ENCODE results near the gene NKAIN2. TPM values are rescaled to one million over a fixed set of nuclear protein-coding genes. Genes with fewer than 3 reads are reported as not detected.

The NKAIN2 gene
- total and polyA plus RNA-seq, 9 of the 15 experiments (the other 6 are each of a cell fraction or from before 2014, with no cell fraction given): not detected

GRCh38 chr6:124535746-124536145, 732.1 kb downstream of the NKAIN2 start:
- FAIRE-seq (no peak), ATAC-seq (no peak), DNase-seq (ENCODE audit: extremely low read depth in 1 of 4, low spot score in 3 of 4) (no peak)
- no peak overlapping the region for H3K9ac ChIP-seq (ENCODE audit: insufficient read depth in 1 of 2, low read depth in 2 of 2, low read length in 2 of 2)
- no peaks in the 10 kb centered on the region for H3K9me3 ChIP-seq (replicated peaks; ENCODE audit: control insufficient read depth, insufficient read depth, low read depth, low read length)
- WGBS (ENCODE audit: insufficient coverage, low coverage, missing lambda C conversion rate): under 1% methylated on average over 9 of the region's 9 CpGs
- CTCF ChIA-PET (ENCODE audit: low intra/inter-chr PET ratio): no interaction called here
- in situ Hi-C loops (cut with MboI) (no loop called here), intact Hi-C loops (cut with micrococcal nuclease) (no loop called here)
- BruUV-seq (replicated peaks): no TSS peak
- no peak overlapping the region for H2AFZ ChIP-seq (ENCODE audit: low read depth, low read length)
- no peak overlapping the region for H3K4me3 ChIP-seq
- POLR2A ChIA-PET: no interaction called here
- no peaks in the 10 kb centered on the region for H3K4me1 ChIP-seq (replicated peaks in 1 of 2; ENCODE audit: control insufficient read depth in 2 of 2, insufficient read depth in 2 of 2, low read length in 2 of 2)
- no peaks in the 10 kb centered on the region for H4K20me1 ChIP-seq (replicated peaks; ENCODE audit: control insufficient read depth, insufficient read depth, low read length)
- no peak overlapping the region for H3K4me2 ChIP-seq (ENCODE audit: insufficient read depth, low read length)
- TF ChIP-seq CBFA2T3 (IDR thresholded peaks at IDR 0.05): no peak
- no peak for TF ChIP-seq THRB (CRISPR knock-in tag; conservative IDR thresholded peaks at IDR 0.05)
- no peak for TF ChIP-seq MIER1 (IDR thresholded peaks at IDR 0.05; ENCODE audit: low read depth)
- TF ChIP-seq PHF20 (IDR thresholded peaks at IDR 0.05; ENCODE audit: partially characterized antibody): no peak
- TF ChIP-seq RB1 (IDR thresholded peaks at IDR 0.05; ENCODE audit: low read depth): no peak
- TF ChIP-seq, protein P1, sequence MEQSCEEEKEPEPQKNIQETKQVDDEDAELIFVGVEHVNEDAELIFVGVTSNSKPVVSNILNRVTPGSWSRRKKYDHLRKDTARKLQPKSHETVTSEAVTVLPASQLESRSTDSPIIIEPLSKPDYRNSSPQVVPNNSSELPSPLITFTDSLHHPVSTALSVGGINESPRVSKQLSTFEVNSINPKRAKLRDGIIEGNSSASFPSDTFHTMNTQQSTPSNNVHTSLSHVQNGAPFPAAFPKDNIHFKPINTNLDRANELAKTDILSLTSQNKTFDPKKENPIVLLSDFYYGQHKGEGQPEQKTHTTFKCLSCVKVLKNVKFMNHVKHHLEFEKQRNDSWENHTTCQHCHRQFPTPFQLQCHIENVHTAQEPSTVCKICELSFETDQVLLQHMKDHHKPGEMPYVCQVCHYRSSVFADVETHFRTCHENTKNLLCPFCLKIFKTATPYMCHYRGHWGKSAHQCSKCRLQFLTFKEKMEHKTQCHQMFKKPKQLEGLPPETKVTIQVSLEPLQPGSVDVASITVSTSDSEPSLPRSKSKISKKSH (CRISPR knock-in tag; IDR thresholded peaks at IDR 0.05): no peak
- H3K27ac ChIP-seq (ENCODE audit: extremely low read depth, low read depth, low read length): no peak overlapping the region
- no peaks in the 10 kb centered on the region for H3K36me3 ChIP-seq (ENCODE audit: control insufficient read depth, insufficient read depth, low read length)
- no peaks in the 10 kb centered on the region for H3K27me3 ChIP-seq (ENCODE audit: control insufficient read depth in 2 of 2, insufficient read depth in 2 of 2, low read length in 2 of 2)
- no peaks in the 10 kb centered on the region for H3K79me2 ChIP-seq (ENCODE audit: control insufficient read depth, insufficient read depth, low read length)
- no peaks in the 10 kb centered on the region for H3K9me1 ChIP-seq (ENCODE audit: control insufficient read depth, insufficient read depth, low read length)
